ENCODE measurements around the gene AP3D1. TPM values are rescaled to one million over a fixed set of nuclear protein-coding genes. Genes with fewer than 3 reads are reported as not detected.
"Not testable (repeated sequence)": the region's sequence is repeated elsewhere in the genome, so short reads cannot be mapped to it uniquely, and the experiment has no call there.

Gene AP3D1
- total RNA-seq, 1 donor from 2014 or later = 162 TPM

DNA sequence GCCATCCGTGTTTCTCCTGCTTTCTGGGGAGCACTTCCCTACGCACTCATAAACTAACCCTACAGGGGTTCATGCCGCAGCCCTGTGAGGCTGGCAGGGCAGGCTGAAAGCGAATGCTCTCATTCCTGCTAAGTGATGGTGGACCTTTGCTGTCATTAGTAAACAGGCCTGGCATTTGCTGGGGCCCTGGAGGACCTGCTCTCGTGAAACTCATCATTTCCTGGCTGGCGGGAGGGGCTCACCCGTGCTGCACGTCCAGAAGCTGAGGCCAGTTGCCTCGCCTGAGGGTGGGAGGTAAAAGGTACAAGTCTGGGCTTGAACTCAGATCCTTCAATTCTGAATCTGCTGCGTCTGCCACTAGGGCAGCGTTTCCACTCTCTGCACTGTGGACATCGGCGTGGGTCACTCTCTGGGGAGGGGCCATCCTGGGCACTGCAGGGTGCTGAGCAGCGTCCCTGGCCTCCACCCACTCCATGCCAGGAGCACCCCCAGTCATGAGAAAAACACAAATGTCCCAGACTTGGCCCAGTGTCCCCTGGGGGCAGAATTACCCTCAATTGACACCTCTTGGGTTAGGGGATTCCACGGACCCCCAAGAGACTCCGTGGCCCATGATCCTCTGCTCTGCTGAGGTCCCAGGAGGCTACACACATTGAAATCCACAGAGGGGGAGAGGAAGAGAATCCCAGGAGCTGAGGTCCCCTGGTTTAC, 62.2 kb downstream of the AP3D1 start:
- H3K4me3 Mint-ChIP-seq (ENCODE audit: unreplicated experiment) = peak overlapping the region; percentile 40
- peaks cover 58% of the 10 kb centered on the region for H3K79me2 ChIP-seq (ENCODE audit: insufficient read depth, low read length)
- no peaks in the 10 kb centered on the region for H3K27me3 ChIP-seq (ENCODE audit: insufficient read depth, low read length)
- H3K9me3 Mint-ChIP-seq (ENCODE audit: unreplicated experiment) = no peaks in the 10 kb centered on the region
- FAIRE-seq (no peak), DNase-seq (ENCODE audit: low read depth) (peak; percentile 21)
- peak overlapping the region; percentile 65 for H3K27ac ChIP-seq (ENCODE audit: low read depth, low read length)
- H3K36me3 ChIP-seq (ENCODE audit: insufficient read depth, low read length) = peaks cover 9% of the 10 kb centered on the region
- H3K4me2 ChIP-seq (ENCODE audit: low read length) = peak overlapping the region; percentile 84
- H2AFZ ChIP-seq (ENCODE audit: low read depth, low read length) = no peak overlapping the region
- H3K4me3 ChIP-seq (ENCODE audit: insufficient read depth, low read depth, low read length) = no peak overlapping the region
- peaks cover 39% of the 10 kb centered on the region for H3K4me1 Mint-ChIP-seq (ENCODE audit: low read depth, unreplicated experiment)
- H3K27ac Mint-ChIP-seq (ENCODE audit: unreplicated experiment) = peak overlapping the region; percentile 85
- H4K20me1 ChIP-seq (ENCODE audit: insufficient read depth, low read length) = peaks cover 35% of the 10 kb centered on the region
- peaks cover 26% of the 10 kb centered on the region for H3K4me1 ChIP-seq (ENCODE audit: insufficient read depth, low read length)
- H3K36me3 Mint-ChIP-seq (ENCODE audit: low read depth, unreplicated experiment) = peaks cover 7% of the 10 kb centered on the region
- no peaks in the 10 kb centered on the region for H3K9me3 ChIP-seq (ENCODE audit: insufficient read depth, low read depth, low read length)
- TF ChIP-seq, protein P1, sequence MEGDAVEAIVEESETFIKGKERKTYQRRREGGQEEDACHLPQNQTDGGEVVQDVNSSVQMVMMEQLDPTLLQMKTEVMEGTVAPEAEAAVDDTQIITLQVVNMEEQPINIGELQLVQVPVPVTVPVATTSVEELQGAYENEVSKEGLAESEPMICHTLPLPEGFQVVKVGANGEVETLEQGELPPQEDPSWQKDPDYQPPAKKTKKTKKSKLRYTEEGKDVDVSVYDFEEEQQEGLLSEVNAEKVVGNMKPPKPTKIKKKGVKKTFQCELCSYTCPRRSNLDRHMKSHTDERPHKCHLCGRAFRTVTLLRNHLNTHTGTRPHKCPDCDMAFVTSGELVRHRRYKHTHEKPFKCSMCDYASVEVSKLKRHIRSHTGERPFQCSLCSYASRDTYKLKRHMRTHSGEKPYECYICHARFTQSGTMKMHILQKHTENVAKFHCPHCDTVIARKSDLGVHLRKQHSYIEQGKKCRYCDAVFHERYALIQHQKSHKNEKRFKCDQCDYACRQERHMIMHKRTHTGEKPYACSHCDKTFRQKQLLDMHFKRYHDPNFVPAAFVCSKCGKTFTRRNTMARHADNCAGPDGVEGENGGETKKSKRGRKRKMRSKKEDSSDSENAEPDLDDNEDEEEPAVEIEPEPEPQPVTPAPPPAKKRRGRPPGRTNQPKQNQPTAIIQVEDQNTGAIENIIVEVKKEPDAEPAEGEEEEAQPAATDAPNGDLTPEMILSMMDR (IDR thresholded peaks at IDR 0.05; ENCODE audit: insufficient read depth, low read depth, low read length) = no peak
- TF ChIP-seq EZH2 (IDR thresholded peaks at IDR 0.05; ENCODE audit: insufficient read depth, low read length) = no peak
- H3K27me3 Mint-ChIP-seq (ENCODE audit: low read depth, unreplicated experiment) = no peaks in the 10 kb centered on the region
- peak overlapping the region; percentile 64 for H3K9ac ChIP-seq (ENCODE audit: low read length)

- Mint-ChIP-seq H3K27ac (ENCODE audit: unreplicated experiment) (no peak overlapping the region), H3K4me3 (ENCODE audit: unreplicated experiment) (no peak overlapping the region), H3K9me3 (ENCODE audit: unreplicated experiment) (no peaks in the 10 kb centered on the region), H3K27me3 (ENCODE audit: low read depth, unreplicated experiment) (no peaks in the 10 kb centered on the region), H3K4me1 (ENCODE audit: low read depth, unreplicated experiment) (peaks cover 34% of the 10 kb centered on the region), H3K36me3 (ENCODE audit: low read depth, unreplicated experiment) (peaks cover 7% of the 10 kb centered on the region)
- no peak for TF ChIP-seq EZH2 (IDR thresholded peaks at IDR 0.05; ENCODE audit: insufficient read depth, low read length)
- TF ChIP-seq, protein P1 (IDR thresholded peaks at IDR 0.05; ENCODE audit: insufficient read depth, low read depth, low read length) = no peak
- Histone ChIP-seq H3K4me1 (ENCODE audit: insufficient read depth, low read length) (peaks cover 25% of the 10 kb centered on the region), H3K9me3 (ENCODE audit: insufficient read depth, low read depth, low read length) (no peaks in the 10 kb centered on the region), H3K4me3 (ENCODE audit: insufficient read depth, low read depth, low read length) (no peak overlapping the region), H2AFZ (ENCODE audit: low read depth, low read length) (no peak overlapping the region), H3K4me2 (ENCODE audit: low read length) (no peak overlapping the region), H4K20me1 (ENCODE audit: insufficient read depth, low read length) (peaks cover 42% of the 10 kb centered on the region), H3K27ac (ENCODE audit: low read depth, low read length) (no peak overlapping the region), H3K79me2 (ENCODE audit: insufficient read depth, low read length) (peaks cover 55% of the 10 kb centered on the region), H3K27me3 (ENCODE audit: insufficient read depth, low read length) (no peaks in the 10 kb centered on the region), H3K36me3 (ENCODE audit: insufficient read depth, low read length) (peaks cover 2% of the 10 kb centered on the region), H3K9ac (ENCODE audit: low read length) (no peak overlapping the region)
- DNase-seq (ENCODE audit: low read depth) (no peak), FAIRE-seq (no peak)
Observed at GRCh38 chr19:2087621-2088100, 63.7 kb downstream of the AP3D1 start.

- peak; percentile 22 for DNase-seq (ENCODE audit: low read depth)
- peak overlapping the region; percentile 15 for H3K27ac Mint-ChIP-seq (ENCODE audit: unreplicated experiment)
- not testable (repeated sequence) for H3K9ac ChIP-seq (ENCODE audit: low read length); H3K9me3 ChIP-seq (ENCODE audit: insufficient read depth, low read depth, low read length); H3K36me3 ChIP-seq (ENCODE audit: insufficient read depth, low read length); H3K4me2 ChIP-seq (ENCODE audit: low read length); FAIRE-seq; H3K36me3 Mint-ChIP-seq (ENCODE audit: low read depth, unreplicated experiment); H3K4me3 ChIP-seq (ENCODE audit: insufficient read depth, low read depth, low read length); H3K27ac ChIP-seq (ENCODE audit: low read depth, low read length); H3K9me3 Mint-ChIP-seq (ENCODE audit: unreplicated experiment); H3K27me3 Mint-ChIP-seq (ENCODE audit: low read depth, unreplicated experiment); H2AFZ ChIP-seq (ENCODE audit: low read depth, low read length); H3K27me3 ChIP-seq (ENCODE audit: insufficient read depth, low read length)
- H3K79me2 ChIP-seq (ENCODE audit: insufficient read depth, low read length) = peaks cover 55% of the 10 kb centered on the region
- H3K4me1 Mint-ChIP-seq (ENCODE audit: low read depth, unreplicated experiment) = peaks cover 34% of the 10 kb centered on the region
- peaks cover 49% of the 10 kb centered on the region for H4K20me1 ChIP-seq (ENCODE audit: insufficient read depth, low read length)
- H3K4me1 ChIP-seq (ENCODE audit: insufficient read depth, low read length) = peaks cover 25% of the 10 kb centered on the region
- H3K4me3 Mint-ChIP-seq (ENCODE audit: unreplicated experiment) = peak overlapping the region; percentile 34
Observed at GRCh38 chr19:2086695-2087620, 64.4 kb downstream of the AP3D1 start.

Data from astrocyte (in vitro differentiated cells and primary cell).